Stimulated activated CD8-positive, alpha-beta memory T cell treated with anti-CD3 and anti-CD28 coated beads, Interleukin-4, amount 100 ng/mL, for 48 hours (primary cell): ENCODE data around the gene MPST.

Experiments used
- DNase-seq: peaks from one replicate; pipeline ENCODE4 v3.0.0-alpha.2; 2020

The MPST gene

DNA sequence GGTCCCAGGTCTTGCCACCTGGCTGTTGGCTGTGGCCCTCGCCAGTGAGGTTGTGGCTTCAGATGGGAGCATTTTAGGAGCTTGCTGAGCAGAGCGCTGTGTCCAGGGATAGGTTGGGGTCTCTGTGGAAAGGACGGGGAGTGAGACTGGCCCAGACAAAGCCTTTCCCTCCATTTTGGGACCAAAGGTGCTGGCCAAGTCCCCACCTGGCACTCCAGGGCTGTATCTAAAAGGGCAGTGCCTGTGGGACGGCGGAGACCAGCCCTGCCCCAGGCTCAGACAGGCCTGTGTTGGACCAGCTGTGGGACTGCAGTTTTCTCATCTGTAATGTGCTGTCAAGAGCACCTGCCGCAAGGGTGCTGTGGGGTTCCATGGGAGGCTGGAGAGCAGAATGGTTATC is 27.0 kb downstream of the MPST start:
- no peak for DNase-seq

DNA sequence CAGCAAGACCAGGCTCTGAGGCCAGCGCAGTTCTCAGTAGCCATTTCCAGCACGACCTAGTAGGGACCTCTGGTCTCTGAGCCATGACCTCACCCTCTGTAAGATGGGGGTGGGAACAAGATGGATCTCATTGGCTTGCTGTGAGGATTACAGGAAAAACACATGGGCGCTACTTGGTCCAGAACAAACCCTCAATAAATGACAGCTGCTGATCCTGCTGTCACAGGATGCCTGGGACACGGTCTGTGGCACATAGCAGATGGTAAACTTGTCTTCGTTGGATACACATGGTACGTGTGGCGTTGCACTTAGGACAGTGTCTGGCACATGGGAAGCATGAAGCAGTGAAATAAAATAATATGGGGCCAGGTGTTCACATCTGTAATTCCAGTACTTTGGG is 27.5 kb downstream of the MPST start:
- DNase-seq, result no peak

DNA sequence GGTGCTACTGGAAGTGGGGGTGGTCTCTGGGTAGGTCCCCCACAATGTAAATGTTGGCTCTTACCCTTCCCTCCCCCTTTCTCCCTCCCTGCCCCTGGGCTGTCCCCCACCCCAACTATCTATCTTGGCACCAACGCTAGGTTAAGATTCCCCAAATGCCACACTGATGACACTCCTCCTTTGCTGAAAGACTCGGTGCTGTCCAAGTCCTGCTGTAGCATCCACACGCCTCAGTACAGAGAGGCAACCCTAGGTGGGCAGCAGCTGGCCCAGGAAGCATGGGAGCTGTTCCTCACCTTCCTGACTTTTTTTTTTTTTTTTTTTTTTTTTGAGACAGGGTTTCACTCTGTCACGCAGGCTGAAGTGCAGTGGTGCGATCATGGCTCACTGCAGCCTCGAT is 28.6 kb downstream of the MPST start:
- DNase-seq, result no peak

GRCh38 chr22:37049224-37049623 is 29.7 kb downstream of the MPST start:
- no peak for DNase-seq

DNA sequence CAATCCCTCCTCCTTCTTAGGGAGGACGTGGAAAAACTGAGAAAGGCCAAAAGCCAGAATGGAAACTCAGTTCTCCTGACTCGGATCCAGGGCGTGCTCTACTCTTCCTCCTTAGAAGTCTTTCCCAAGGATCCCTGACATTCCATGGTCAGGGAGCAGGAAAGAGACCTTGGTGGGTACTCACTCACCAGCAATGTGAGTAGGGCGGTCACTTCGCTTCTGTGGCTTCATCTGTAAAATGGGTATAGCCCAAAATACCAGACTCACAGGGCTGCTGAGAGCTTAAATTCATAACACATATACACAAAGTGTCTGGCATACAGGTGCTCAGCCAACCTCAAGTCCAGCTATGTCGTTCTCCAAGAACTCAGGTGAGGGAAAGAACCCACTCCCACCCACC is 31.4 kb downstream of the MPST start:
- no peak for DNase-seq

DNA sequence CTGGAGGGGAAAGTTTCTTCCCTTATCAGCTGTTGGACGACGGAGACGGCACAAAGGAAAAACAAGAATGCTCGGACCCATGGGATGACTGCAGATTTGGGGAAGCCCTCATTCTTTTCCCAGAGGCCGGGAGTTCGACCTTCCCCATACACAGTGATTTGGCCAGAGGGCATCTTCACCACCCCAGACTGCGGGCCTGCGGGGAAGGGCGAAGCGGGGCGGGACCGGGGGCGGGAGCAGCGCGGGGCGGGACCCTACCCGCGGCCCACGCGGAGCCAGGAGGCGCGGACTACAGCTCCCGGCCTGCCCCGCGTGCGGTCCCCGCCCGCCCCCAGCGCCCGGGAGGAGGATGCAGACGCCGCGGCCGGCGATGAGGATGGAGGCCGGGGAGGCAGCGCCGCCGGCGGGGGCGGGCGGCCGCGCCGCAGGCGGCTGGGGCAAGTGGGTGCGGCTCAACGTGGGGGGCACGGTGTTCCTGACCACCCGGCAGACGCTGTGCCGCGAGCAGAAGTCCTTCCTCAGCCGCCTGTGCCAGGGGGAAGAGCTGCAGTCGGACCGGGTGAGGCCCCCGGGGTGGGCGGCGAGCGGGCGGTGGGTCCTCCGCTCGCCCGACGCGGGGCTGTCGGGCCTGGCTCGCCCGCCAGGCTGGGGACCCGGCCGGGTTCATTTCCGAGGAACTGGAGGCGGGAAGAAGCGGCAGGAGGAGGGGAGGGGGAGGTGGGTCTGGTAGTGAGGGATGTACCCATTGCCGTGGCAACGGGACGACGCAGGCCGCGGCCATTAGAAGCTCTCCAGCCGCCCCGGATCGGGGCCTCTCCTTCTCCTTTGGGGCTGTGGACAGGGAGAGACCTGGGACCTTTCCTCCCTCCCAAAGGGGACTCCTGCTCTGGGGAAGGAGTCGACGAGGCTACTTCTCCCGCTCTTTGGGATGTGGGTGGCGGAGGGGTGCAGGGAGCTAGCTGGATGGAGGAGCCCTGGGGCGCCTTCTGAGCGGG is 32.1 kb downstream of the MPST start, which contains the start of gene KCTD17:
TSS of gene KCTD17 (plus strand) at position 352 of the 995 bp plus-strand sequence. CDS start at position 371, 19 bp downstream.
- DNase-seq, result peak; percentile 84

DNA sequence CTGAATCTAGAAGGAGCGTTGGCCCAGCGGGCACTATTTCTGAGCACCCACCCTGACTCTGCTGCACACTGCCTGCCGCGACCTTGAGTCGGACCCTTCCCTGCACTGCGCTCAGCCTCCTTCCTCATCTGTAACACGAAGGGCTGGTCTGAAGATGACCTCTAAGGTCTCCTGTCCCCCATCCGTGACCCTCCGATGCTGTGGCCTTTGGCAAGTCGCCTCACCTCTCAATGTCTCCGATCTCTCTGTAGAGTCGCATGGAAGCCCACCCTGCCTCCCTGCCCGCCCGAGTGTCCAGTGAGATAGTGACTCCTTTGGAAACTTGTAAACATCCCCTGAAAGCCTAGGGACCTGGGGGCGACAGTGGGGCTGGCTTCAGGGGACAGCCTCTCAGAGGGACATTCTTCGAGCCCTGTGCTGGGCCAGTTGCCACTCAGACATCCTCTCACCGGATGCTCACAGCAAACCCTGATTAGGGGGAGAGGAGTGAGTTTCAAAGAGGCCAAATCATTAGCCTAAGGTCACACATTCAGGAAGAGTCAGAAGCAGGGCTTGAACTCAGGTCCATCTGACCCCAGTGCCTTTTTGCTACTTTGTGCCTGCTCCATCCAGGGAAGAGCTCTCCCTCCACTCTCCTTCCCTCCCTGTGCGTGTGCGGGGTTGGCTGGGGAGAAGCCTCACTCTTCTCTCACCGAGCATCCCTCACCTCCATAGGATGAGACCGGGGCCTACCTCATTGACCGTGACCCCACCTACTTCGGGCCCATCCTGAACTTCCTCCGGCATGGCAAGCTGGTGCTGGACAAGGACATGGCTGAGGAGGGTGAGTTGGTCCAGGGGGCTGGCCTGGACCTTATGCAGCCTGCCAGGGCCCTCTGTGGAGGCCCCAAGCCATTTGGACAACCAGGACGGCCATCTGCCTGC is 33.1 kb downstream of the MPST start:
- no peak for DNase-seq

DNA sequence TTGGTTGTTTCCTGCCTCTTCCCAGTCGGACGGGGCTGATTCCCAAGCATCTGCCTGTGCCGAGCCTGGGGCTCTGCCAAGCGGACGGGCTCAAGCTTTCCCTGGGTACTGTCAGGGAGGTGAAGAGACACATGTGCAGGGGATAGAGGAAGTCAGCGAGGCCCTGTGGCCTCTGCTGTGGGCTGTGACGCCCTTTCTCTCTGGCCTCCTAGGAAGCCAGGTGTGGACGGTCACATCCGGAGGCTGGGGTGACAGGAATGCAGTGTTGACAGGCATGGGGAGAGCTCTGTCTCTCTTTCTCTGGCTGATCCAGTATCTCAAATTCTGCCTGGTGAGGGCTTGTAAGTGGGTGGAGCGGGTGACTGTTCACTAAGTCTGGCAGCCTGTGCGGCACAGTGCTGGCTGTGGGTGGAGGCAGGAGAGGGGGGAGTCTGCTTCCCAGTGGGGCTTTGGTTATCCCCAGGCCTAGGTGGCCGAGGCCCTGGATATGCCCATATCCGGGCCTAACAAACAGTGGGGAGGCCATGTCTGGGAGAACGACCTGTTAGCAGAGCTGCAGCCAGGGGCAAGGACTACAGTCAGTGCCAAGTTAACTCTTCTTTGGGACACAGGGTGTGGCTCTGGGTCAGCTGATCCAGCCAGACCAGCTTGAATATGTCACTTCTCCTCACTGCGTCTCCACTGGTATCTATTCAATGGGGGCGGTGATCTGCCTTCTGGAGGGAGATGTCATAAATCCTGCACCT is 33.9 kb downstream of the MPST start:
- DNase-seq, result no peak

DNA sequence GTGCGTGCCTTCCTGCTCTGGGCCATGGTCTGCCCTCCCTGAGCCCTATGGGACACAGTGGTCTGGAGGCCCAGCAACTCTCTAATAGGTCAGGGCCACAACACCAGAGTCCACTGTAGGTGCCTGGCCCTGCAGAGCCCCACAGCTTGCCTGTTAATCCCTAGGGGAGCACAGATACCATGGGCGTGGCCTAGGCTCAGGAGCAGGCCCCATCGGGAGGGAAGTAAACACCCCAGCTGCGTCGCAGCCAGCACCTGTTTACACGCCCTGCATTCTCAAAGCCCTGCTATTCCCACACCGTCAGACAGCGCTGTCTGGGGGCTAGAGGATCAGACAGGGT is 34.5 kb downstream of the MPST start:
- no peak for DNase-seq

- DNase-seq, result no peak
These were observed 35.2 kb downstream of the MPST start for GRCh38 chr22:37054600-37055365.

DNA sequence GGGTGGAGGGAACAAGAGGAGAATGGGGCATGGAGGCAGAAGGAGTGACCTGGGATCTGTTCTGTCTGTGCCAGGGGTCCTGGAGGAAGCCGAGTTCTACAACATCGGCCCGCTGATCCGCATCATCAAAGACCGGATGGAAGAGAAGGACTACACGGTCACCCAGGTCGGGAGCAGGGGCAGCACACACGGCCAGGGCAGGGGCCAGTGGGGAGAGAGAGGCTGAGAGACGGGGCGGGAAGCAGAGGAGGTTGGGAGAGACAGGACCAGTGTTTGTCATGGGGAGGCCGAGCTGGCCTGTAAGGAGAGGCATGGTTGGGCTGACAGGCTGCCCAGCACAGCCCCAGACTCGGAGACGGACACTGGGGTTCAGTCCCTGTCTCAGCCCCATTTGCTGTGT is 36.7 kb downstream of the MPST start:
- DNase-seq, result no peak

- no peak for DNase-seq
These were observed 37.7 kb downstream of the MPST start for GRCh38 chr22:37057226-37057625.

- no peak for DNase-seq
These were observed 38.4 kb downstream of the MPST start for GRCh38 chr22:37057796-37058510.

DNA sequence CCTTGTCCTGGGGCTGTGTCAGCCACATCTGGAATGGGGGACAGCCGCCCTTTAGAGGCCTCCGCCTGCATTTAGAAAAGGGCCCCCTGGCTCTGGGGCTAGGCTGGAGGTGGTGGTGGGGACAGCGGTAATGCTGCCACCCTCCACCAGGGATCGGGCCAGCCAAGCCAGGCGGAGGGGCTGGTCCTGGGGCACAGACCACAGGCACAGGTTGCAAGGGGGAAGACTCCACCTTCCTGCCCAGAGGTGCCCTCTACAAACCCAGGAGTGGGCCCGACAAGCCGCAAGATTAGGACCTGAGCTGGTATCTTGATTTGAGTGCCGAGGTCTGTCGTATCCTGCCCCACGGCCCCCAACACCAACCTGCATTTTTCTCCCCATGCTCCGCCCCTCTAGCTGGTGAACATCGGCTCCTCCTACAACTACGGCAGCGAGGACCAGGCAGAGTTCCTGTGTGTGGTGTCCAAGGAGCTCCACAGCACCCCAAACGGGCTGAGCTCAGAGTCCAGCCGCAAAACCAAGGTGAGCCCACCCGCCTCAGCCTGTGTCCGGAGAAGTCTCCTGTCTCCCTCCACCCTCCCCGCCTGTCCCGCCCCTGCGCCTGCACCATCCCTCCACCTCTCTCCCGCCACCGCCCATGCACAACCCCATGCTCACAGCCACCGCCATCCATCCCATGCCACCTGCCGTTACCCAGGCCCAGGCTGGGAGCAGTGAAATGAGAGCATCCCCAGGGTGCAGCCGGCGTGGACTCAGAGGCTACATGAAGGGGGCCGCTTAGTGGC is 39.6 kb downstream of the MPST start:
- DNase-seq, result no peak

GRCh38 chr22:37059876-37060449 is 40.4 kb downstream of the MPST start:
- DNase-seq, result peak; percentile 53

DNA sequence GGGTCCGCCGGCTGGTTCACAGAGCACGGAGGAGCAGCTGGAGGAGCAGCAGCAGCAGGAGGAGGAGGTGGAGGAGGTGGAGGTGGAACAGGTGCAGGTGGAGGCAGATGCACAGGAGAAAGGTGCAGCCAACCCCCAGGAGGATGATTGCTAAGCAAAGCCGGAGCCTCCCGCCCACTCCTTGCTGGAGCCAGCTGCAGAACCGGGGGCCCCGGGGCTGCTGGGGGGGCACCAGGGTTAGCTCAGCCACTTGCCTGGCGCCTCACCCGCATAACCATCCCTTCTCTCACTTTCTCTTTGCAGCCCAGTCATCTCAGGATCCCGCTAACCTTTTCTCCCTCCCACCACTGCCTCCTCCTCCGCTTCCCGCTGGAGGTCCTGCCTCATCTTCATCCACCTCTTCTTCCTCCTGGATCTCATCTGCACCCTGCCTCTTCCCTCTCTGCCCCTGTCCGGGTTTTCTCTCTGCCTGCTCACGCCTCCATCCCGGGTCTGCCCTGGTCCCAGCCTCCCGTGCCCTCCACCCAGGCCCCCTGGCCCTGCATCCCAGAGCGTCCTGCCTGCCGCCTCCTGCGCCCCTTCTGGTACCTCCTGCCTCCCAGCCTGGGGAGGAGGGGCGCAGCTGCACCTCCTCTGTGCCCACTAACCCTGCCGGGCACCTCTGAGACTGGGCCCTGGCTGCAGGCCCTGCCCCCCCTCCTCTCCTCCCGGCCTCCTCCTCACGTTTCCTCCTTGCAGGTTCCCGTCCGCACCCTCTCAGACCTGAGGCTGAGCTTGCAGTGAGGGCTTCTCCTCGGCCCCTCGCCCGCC is 41.5 kb downstream of the MPST start:
- peak; percentile 85 for DNase-seq

- no peak for DNase-seq
These were observed 42.3 kb downstream of the MPST start for GRCh38 chr22:37061611-37062375.

GRCh38 chr22:37062376-37062675 is 42.8 kb downstream of the MPST start:
- peak; percentile 47 for DNase-seq
